RWPE2 (cell line): Measurements from ENCODE around the gene EDIL3.

ENCODE experiments used
- ATAC-seq: fragments of 200-7000 bp; cut with Tn5 transposase; 3 replicates; pipeline ENCODE4 v1.9.1; 2021; ENCODE audit warnings: low read depth
- DNase-seq: peaks from one replicate; pipeline ENCODE4 v3.0.0-alpha.2; 2020; ENCODE audit warnings: low spot score
- H3K27ac ChIP-seq: fragments of 450-650 bp; 2 replicates; pipeline ENCODE4 v1.5.1; 2017; ENCODE audit warnings: mild to moderate bottlenecking; ENCODE audit not compliant: poor library complexity, severe bottlenecking
- H3K27me3 ChIP-seq: fragments of 250-450 bp; sonication (Bioruptor Pico); 2 replicates; pipeline ENCODE4 v1.5.1; 2021; ENCODE audit warnings: mild to moderate bottlenecking, moderate library complexity; ENCODE audit not compliant: insufficient read depth, poor library complexity, severe bottlenecking
- H3K36me3 ChIP-seq: fragments of 250-450 bp; sonication (Bioruptor Pico); 2 replicates; pipeline ENCODE4 v1.5.1; 2020; ENCODE audit warnings: low read depth, mild to moderate bottlenecking, moderate library complexity
- H3K4me1 ChIP-seq: fragments of 250-450 bp; sonication (Bioruptor Pico); 2 replicates; pipeline ENCODE4 v1.5.1; 2021; ENCODE audit warnings: mild to moderate bottlenecking, moderate library complexity; ENCODE audit not compliant: insufficient read depth, poor library complexity, severe bottlenecking
- H3K4me3 ChIP-seq: fragments of 250-450 bp; sonication (Bioruptor Pico); 2 replicates; pipeline ENCODE4 v1.5.1; 2021; ENCODE audit warnings: mild to moderate bottlenecking, moderate library complexity; ENCODE audit not compliant: severe bottlenecking
- H3K9me3 ChIP-seq: fragments of 250-450 bp; sonication (Bioruptor Pico); 2 replicates; pipeline ENCODE4 v1.5.1; 2021; ENCODE audit warnings: mild to moderate bottlenecking, moderate library complexity; ENCODE audit not compliant: severe bottlenecking
- TF ChIP-seq, protein P1 (sequence below): fragments of 450-650 bp; IDR thresholded peaks from one replicate; pipeline ENCODE4 v1.5.1; 2017; ENCODE audit warnings: mild to moderate bottlenecking, moderate library complexity; ENCODE audit not compliant: poor library complexity, severe bottlenecking

EDIL3 gene

DNA sequence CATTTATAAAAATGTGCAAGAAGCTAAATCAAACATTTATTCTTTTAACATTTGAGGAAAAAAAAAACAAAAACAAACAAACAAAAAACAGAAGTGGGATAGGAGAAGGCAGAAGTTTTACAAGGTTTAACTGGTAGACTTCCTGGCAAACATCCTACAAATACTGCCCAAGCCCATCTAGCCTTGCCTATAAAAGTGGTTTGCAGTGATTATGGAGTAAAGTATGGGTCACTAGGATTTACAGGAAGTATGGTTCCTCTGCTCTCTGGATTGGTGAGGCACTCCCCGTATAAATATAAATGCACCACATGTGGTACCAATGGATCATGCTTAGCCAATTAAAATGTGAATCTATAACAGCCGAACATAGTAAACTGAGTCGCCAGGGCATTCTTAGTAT, 291.9 kb downstream of the EDIL3 start:
- ATAC-seq (no peak), DNase-seq (no peak)
- Histone ChIP-seq H3K36me3 (no peaks in the 10 kb centered on the region), H3K27ac (no peak overlapping the region), H3K27me3 (peaks cover 12% of the 10 kb centered on the region), H3K4me1 (no peaks in the 10 kb centered on the region), H3K9me3 (no peaks in the 10 kb centered on the region), H3K4me3 (no peak overlapping the region)
- TF ChIP-seq, protein P1, sequence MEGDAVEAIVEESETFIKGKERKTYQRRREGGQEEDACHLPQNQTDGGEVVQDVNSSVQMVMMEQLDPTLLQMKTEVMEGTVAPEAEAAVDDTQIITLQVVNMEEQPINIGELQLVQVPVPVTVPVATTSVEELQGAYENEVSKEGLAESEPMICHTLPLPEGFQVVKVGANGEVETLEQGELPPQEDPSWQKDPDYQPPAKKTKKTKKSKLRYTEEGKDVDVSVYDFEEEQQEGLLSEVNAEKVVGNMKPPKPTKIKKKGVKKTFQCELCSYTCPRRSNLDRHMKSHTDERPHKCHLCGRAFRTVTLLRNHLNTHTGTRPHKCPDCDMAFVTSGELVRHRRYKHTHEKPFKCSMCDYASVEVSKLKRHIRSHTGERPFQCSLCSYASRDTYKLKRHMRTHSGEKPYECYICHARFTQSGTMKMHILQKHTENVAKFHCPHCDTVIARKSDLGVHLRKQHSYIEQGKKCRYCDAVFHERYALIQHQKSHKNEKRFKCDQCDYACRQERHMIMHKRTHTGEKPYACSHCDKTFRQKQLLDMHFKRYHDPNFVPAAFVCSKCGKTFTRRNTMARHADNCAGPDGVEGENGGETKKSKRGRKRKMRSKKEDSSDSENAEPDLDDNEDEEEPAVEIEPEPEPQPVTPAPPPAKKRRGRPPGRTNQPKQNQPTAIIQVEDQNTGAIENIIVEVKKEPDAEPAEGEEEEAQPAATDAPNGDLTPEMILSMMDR: no peak

DNA sequence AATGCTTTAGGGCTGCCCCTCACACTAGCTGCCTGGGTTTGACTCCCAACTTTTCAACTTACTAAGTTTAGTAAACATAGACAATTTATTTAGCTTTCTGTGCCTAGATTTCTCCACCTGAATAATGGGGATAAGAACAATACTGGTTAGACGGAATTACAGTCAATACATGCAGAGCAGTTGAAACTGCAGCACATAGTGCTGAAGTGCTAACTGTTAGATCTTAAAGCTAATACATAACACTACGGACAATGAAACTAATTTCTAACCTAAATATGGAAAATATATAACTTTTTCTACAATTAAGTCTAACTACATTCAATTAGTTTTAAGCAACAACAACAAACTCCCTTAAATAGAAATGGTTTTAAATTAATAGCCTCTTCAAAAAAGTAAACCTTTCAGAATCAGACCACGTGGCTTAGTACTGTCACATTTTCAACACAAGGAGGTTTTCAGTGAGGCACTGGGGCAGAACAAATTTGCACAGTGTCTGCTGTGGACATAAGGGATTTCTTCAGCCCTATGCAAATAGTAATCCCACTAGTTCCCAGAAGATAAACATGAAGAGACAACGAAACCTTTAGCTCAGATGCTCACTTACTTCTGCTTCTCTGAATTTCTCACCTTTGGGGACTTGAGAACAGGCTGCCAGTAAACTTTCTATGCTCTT, 293.4 kb downstream of the EDIL3 start:
- TF ChIP-seq, protein P1: no peak
- ATAC-seq: no peak
- Histone ChIP-seq H3K27me3 (peaks cover 8% of the 10 kb centered on the region), H3K27ac (no peak overlapping the region), H3K9me3 (no peaks in the 10 kb centered on the region), H3K36me3 (no peaks in the 10 kb centered on the region), H3K4me1 (no peaks in the 10 kb centered on the region), H3K4me3 (no peak overlapping the region)
- DNase-seq: no peak

DNA sequence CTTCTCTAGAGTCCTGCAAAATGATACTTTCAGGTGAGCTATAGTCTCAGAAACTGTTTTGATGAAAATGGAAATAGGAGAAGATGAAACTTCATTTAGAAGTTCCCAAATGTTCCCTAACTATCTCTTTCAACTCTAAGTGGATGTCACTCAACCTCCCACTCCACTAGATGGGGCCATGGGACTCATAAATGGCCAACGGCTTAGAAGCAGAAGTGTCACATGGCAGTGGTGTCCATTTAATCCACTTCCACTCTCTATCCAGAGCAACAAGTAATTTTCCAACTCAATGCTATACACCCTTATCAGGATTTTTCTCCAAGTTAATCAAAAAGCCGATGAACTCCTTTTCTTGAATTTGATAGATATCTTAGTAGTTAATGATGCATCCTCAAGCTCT, 295.7 kb downstream of the EDIL3 start:
- Histone ChIP-seq H3K27ac (no peak overlapping the region), H3K27me3 (peaks cover 8% of the 10 kb centered on the region), H3K4me1 (no peaks in the 10 kb centered on the region), H3K36me3 (no peaks in the 10 kb centered on the region), H3K4me3 (no peak overlapping the region), H3K9me3 (no peaks in the 10 kb centered on the region)
- TF ChIP-seq, protein P1: peak; percentile 43
- ATAC-seq (0 out of 3 replicates have a peak, but pooled peaks have one; percentile 38), DNase-seq (no peak)

DNA sequence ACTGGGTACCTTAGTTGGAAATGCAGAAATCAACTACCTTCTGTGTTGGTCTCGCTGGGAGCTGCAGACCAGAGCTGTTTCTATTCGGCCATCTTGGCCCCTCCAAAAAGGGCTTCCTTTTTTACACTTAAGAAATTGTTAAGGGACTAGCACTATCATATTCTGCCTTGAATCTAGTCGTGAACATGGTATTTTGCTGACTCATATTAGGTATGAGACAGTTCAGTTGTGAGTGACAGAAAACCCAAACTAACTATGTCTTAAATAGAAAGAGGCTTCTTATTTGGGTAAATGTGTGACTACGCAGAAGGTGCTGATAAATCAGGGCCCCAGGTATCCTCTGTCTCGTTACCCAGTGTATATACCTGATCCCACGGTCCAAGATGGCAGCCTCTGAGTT, 298.2 kb downstream of the EDIL3 start:
- ATAC-seq (no peak; the same call in 2 of the 3 replicates), DNase-seq (no peak)
- no peak overlapping the region for H3K27ac ChIP-seq
- no peak overlapping the region for H3K4me3 ChIP-seq
- TF ChIP-seq, protein P1: no peak
- H3K4me1 ChIP-seq: no peaks in the 10 kb centered on the region
- H3K36me3 ChIP-seq: no peaks in the 10 kb centered on the region
- H3K9me3 ChIP-seq: no peaks in the 10 kb centered on the region
- H3K27me3 ChIP-seq: peaks cover 9% of the 10 kb centered on the region

DNA sequence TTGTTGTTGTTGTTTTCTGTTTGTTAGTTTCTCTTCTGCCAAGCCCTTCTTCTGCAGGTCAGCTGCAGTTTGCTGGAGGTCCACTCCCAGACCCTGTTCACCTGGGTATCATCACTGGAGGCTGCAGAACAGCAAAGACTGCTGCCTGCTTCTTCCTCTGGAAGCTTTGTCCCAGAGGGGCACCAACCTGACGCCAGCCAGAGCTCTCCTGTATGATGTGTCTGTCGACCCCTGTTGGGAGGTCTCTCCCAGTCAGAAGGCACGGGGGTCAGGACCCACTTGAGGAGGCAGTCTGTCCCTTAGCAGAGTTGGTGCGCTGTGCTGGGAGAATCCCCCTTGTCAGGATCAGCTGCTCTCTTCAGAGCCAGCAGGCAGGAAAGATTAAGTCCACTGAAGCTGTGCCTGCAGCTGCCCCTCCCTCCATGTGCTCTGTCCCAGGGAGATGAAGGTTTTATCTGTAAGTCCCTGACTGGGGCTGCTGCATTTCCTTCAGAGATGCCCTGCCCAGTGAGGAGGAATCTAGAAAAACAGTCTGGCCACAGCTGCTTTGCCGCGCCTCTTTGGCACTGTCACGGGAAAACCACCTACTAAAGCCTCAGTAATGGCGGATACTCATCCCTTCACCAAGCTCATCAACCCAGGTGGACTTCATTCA, 299.2 kb downstream of the EDIL3 start:
- TF ChIP-seq, protein P1: no peak
- H3K27me3 ChIP-seq: peaks cover 18% of the 10 kb centered on the region
- no peaks in the 10 kb centered on the region for H3K36me3 ChIP-seq
- no peak overlapping the region for H3K4me3 ChIP-seq
- no peak for DNase-seq
- H3K27ac ChIP-seq: no peak overlapping the region
- no peaks in the 10 kb centered on the region for H3K9me3 ChIP-seq
- no peaks in the 10 kb centered on the region for H3K4me1 ChIP-seq
- no peak for ATAC-seq
